Parathyroid adenoma (tissue), 2 donors: Measurements from ENCODE around the gene ZNF281.

Experiments used
- H2AFZ ChIP-seq: fragments of 300-600 bp; sonication (generic); one replicate; pipeline ENCODE4 v1.7.0; 2017; ENCODE audit warnings: antibody characterized with exemption, mild to moderate bottlenecking
- H3K27ac ChIP-seq: fragments of 300-600 bp; sonication (generic); one replicate; pipeline ENCODE4 v1.7.0; 2017
- H3K27me3 ChIP-seq: fragments of 300-600 bp; sonication (generic); one replicate; pipeline ENCODE4 v1.7.0; 2017; ENCODE audit warnings: low read length; ENCODE audit not compliant: control insufficient read depth, insufficient read depth
- H3K36me3 ChIP-seq: fragments of 300-600 bp; sonication (generic); one replicate; pipeline ENCODE4 v1.7.0; 2017; ENCODE audit warnings: low read length; ENCODE audit not compliant: control insufficient read depth, insufficient read depth
- H3K4me1 ChIP-seq: fragments of 300-600 bp; sonication (generic); one replicate; pipeline ENCODE4 v1.7.0; 2017; ENCODE audit warnings: control low read depth
- H3K4me2 ChIP-seq: fragments of 300-600 bp; sonication (generic); one replicate; pipeline ENCODE4 v1.7.0; 2017; ENCODE audit warnings: low read length
- H3K4me3 ChIP-seq: fragments of 300-600 bp; sonication (generic); one replicate; pipeline ENCODE4 v1.7.0; 2017; ENCODE audit warnings: low read depth, low read length
- H3K79me2 ChIP-seq: fragments of 300-600 bp; sonication (generic); one replicate; pipeline ENCODE4 v1.7.0; 2017; ENCODE audit warnings: control low read depth
- H3K9ac ChIP-seq: fragments of 300-600 bp; sonication (generic); one replicate; pipeline ENCODE4 v1.7.0; 2017; ENCODE audit warnings: mild to moderate bottlenecking
- H3K9me3 ChIP-seq: fragments of 300-600 bp; sonication (generic); one replicate; pipeline ENCODE4 v1.7.0; 2017; ENCODE audit warnings: low read length; ENCODE audit not compliant: control insufficient read depth
- TF ChIP-seq, protein P1 (sequence below): fragments of 300-600 bp; sonication (generic); IDR thresholded peaks from one replicate; pipeline ENCODE4 v1.7.0; 2017; ENCODE audit warnings: antibody characterized with exemption, mild to moderate bottlenecking
- donor health status: primary hyperparathyroidism.

Gene ZNF281

DNA sequence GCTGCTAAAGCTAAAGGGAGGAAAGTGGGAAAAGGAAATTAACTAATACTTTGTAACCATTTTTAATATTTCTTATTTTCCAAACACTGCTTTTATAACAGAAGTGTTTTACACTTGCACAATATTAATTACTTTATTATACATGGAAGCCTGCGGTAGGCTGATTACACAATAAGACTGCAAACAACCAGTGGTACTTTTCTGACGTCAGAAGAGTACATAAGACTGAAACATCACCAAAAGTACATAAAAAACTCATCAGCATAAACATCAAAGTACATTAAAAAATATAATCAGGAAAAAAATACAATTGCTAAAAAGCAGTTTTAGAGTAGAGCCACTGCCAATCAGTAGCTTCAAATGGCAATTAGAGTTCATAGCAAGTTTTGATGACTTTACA, 4.6 kb downstream of the ZNF281 start:
- H3K9me3 ChIP-seq, result no peaks in the 10 kb centered on the region
- H3K36me3 ChIP-seq, result no peaks in the 10 kb centered on the region
- TF ChIP-seq, protein P1, sequence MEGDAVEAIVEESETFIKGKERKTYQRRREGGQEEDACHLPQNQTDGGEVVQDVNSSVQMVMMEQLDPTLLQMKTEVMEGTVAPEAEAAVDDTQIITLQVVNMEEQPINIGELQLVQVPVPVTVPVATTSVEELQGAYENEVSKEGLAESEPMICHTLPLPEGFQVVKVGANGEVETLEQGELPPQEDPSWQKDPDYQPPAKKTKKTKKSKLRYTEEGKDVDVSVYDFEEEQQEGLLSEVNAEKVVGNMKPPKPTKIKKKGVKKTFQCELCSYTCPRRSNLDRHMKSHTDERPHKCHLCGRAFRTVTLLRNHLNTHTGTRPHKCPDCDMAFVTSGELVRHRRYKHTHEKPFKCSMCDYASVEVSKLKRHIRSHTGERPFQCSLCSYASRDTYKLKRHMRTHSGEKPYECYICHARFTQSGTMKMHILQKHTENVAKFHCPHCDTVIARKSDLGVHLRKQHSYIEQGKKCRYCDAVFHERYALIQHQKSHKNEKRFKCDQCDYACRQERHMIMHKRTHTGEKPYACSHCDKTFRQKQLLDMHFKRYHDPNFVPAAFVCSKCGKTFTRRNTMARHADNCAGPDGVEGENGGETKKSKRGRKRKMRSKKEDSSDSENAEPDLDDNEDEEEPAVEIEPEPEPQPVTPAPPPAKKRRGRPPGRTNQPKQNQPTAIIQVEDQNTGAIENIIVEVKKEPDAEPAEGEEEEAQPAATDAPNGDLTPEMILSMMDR, result no peak
- no peak overlapping the region for H3K9ac ChIP-seq
- H3K4me2 ChIP-seq, result no peak overlapping the region
- no peaks in the 10 kb centered on the region for H3K4me1 ChIP-seq
- H3K79me2 ChIP-seq, result peaks cover 4% of the 10 kb centered on the region
- H3K4me3 ChIP-seq, result no peak overlapping the region
- H3K27me3 ChIP-seq, result no peaks in the 10 kb centered on the region
- H3K27ac ChIP-seq, result no peak overlapping the region
- H2AFZ ChIP-seq, result no peak overlapping the region

DNA sequence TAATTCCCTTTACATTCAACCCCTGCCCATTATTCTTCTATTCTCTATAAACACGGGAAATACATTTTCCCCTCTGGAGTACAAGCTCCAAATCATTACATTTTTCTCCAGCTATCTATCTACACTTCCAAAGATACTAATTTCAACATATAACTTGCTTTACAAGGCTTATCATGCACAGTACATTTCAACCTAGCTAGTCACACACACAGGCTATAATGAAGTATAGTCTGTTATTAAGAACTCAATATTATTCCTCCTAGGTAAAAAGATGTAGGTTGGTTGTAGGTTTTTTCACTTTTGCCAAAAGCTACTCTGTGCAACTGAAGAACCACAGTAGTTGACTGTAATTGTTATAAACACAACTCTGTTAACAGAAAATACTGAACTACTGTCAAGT, 8.1 kb downstream of the ZNF281 start:
- Histone ChIP-seq H3K9me3 (no peaks in the 10 kb centered on the region), H3K4me1 (no peaks in the 10 kb centered on the region), H3K36me3 (no peaks in the 10 kb centered on the region), H3K27me3 (no peaks in the 10 kb centered on the region), H3K27ac (no peak overlapping the region), H3K4me2 (no peak overlapping the region), H3K79me2 (no peaks in the 10 kb centered on the region), H3K9ac (no peak overlapping the region), H2AFZ (no peak overlapping the region), H3K4me3 (no peak overlapping the region)
- TF ChIP-seq, protein P1, result no peak

- Histone ChIP-seq H3K36me3 (no peaks in the 10 kb centered on the region), H3K4me2 (no peak overlapping the region), H3K4me3 (no peak overlapping the region), H2AFZ (no peak overlapping the region), H3K79me2 (no peaks in the 10 kb centered on the region), H3K4me1 (no peaks in the 10 kb centered on the region), H3K27ac (no peak overlapping the region), H3K9ac (no peak overlapping the region), H3K27me3 (no peaks in the 10 kb centered on the region), H3K9me3 (no peaks in the 10 kb centered on the region)
- TF ChIP-seq, protein P1, result no peak
Measured at GRCh38 chr1:200401263-200401662, 8.6 kb downstream of the ZNF281 start.

DNA sequence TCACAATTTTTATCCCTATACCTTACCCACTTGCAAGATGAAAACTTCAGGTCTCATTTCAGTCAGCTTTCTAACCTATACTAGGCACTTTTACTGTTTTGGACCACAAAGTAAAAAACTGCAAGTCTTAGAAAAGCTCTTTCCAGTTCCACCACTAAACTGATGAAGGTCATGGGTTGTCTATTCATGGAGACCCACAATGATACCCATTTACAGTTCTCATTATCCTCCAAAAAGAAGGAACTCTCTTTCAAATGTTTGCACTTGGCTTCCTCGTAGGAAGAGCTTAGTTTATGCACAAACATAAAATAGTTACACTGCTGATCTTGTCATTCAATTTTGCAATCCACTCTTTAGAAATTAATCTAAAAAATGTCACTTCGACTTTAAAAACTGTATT, 9.3 kb downstream of the ZNF281 start:
- Histone ChIP-seq H3K9me3 (no peaks in the 10 kb centered on the region), H2AFZ (no peak overlapping the region), H3K9ac (no peak overlapping the region), H3K27ac (no peak overlapping the region), H3K4me2 (no peak overlapping the region), H3K4me3 (no peak overlapping the region), H3K4me1 (no peaks in the 10 kb centered on the region), H3K27me3 (no peaks in the 10 kb centered on the region), H3K79me2 (no peaks in the 10 kb centered on the region), H3K36me3 (no peaks in the 10 kb centered on the region)
- TF ChIP-seq, protein P1, result no peak

GRCh38 chr1:200399860-200400259, 10.0 kb downstream of the ZNF281 start:
- H3K27ac ChIP-seq, result no peak overlapping the region
- H3K4me2 ChIP-seq, result no peak overlapping the region
- no peaks in the 10 kb centered on the region for H3K9me3 ChIP-seq
- H3K79me2 ChIP-seq, result no peaks in the 10 kb centered on the region
- H3K27me3 ChIP-seq, result no peaks in the 10 kb centered on the region
- H3K4me1 ChIP-seq, result no peaks in the 10 kb centered on the region
- H3K36me3 ChIP-seq, result no peaks in the 10 kb centered on the region
- H2AFZ ChIP-seq, result no peak overlapping the region
- TF ChIP-seq, protein P1, result no peak
- no peak overlapping the region for H3K9ac ChIP-seq
- no peak overlapping the region for H3K4me3 ChIP-seq
